Astrocyte (in vitro differentiated cells and primary cell): ENCODE results near the gene KCNQ1OT1. TPM values are rescaled to one million over a fixed set of nuclear protein-coding genes. Genes with fewer than 3 reads are reported as not detected.

ENCODE experiments used
- DNase-seq: peaks from one replicate; pipeline ENCODE4 v3.0.0-alpha.2; 2010; ENCODE audit warnings: low read depth
- FAIRE-seq: peaks from 2 replicates; lab custom pipeline; 2011; peaks lifted over from hg19 to GRCh38; lab: Jason Lieb, UNC
- H2AFZ ChIP-seq: 2 replicates; pipeline ENCODE4 v1.6.0; 2012; ENCODE audit warnings: low read depth, low read length, inconsistent platforms
- H3K27ac ChIP-seq: 2 replicates; pipeline ENCODE4 v1.5.1; 2011; ENCODE audit warnings: low read depth, low read length, inconsistent platforms
- H3K27me3 ChIP-seq: 2 replicates; pipeline ENCODE4 v1.6.0; 2011; ENCODE audit warnings: low read length, inconsistent platforms; ENCODE audit not compliant: insufficient read depth
- H3K36me3 ChIP-seq: 2 replicates; pipeline ENCODE4 v1.5.1; 2011; ENCODE audit warnings: low read length, inconsistent platforms; ENCODE audit not compliant: insufficient read depth
- H3K4me1 ChIP-seq: 2 replicates; pipeline ENCODE4 v1.5.1; 2011; ENCODE audit warnings: low read length, inconsistent platforms; ENCODE audit not compliant: insufficient read depth
- H3K4me2 ChIP-seq: 2 replicates; pipeline ENCODE4 v1.6.0; 2012; ENCODE audit warnings: low read length, inconsistent platforms
- H3K4me3 ChIP-seq: 2 replicates; pipeline ENCODE4 v1.5.1; 2011; ENCODE audit warnings: low read depth, mild to moderate bottlenecking, low read length, inconsistent platforms; ENCODE audit not compliant: insufficient read depth
- H3K79me2 ChIP-seq: 2 replicates; pipeline ENCODE4 v1.6.0; 2012; ENCODE audit warnings: mild to moderate bottlenecking, low read length, inconsistent platforms; ENCODE audit not compliant: insufficient read depth
- H3K9ac ChIP-seq: 2 replicates; pipeline ENCODE4 v1.6.0; 2012; ENCODE audit warnings: mild to moderate bottlenecking, low read length, inconsistent platforms
- H3K9me3 ChIP-seq: 2 replicates; pipeline ENCODE4 v1.5.1; 2012; ENCODE audit warnings: low read depth, mild to moderate bottlenecking, low read length, inconsistent platforms; ENCODE audit not compliant: insufficient read depth
- H4K20me1 ChIP-seq: 2 replicates; pipeline ENCODE4 v1.6.0; 2012; ENCODE audit warnings: low read length, inconsistent platforms; ENCODE audit not compliant: insufficient read depth
- H3K27ac Mint-ChIP-seq: one replicate; pipeline ENCODE4 v1.8.0; 2021; ENCODE audit warnings: mild to moderate bottlenecking, mixed read lengths; ENCODE audit not compliant: unreplicated experiment
- H3K27me3 Mint-ChIP-seq: one replicate; pipeline ENCODE4 v1.8.0; 2021; ENCODE audit warnings: low read depth, mixed read lengths; ENCODE audit not compliant: unreplicated experiment
- H3K36me3 Mint-ChIP-seq: one replicate; pipeline ENCODE4 v1.8.0; 2021; ENCODE audit warnings: low read depth, mixed read lengths; ENCODE audit not compliant: unreplicated experiment
- H3K4me1 Mint-ChIP-seq: one replicate; pipeline ENCODE4 v1.8.0; 2021; ENCODE audit warnings: low read depth, mixed read lengths; ENCODE audit not compliant: unreplicated experiment
- H3K4me3 Mint-ChIP-seq: one replicate; pipeline ENCODE4 v1.8.0; 2021; ENCODE audit warnings: mild to moderate bottlenecking, moderate library complexity, mixed read lengths; ENCODE audit not compliant: unreplicated experiment
- H3K9me3 Mint-ChIP-seq: one replicate; pipeline ENCODE4 v1.8.0; 2021; ENCODE audit warnings: mild to moderate bottlenecking, mixed read lengths; ENCODE audit not compliant: unreplicated experiment
- CTCF ChIP-seq: IDR thresholded peaks from 2 replicates; pipeline ENCODE4 v1.5.1; 2011; ENCODE audit warnings: low read depth, mild to moderate bottlenecking, inconsistent platforms, low read length, moderate library complexity; ENCODE audit not compliant: insufficient read depth
- EZH2 ChIP-seq: IDR thresholded peaks from 2 replicates; pipeline ENCODE4 v1.6.1; 2012; ENCODE audit warnings: mild to moderate bottlenecking, low read length, inconsistent platforms; ENCODE audit not compliant: insufficient read depth
- total RNA-seq: library from RNA; stranded (reverse); gene quantifications from 2 replicates; pipeline ENCODE4 v1.2.1, GENCODE V29; 2021

The KCNQ1OT1 gene
- total RNA-seq, 1 donor from 2014 or later, result 2.5 TPM

DNA sequence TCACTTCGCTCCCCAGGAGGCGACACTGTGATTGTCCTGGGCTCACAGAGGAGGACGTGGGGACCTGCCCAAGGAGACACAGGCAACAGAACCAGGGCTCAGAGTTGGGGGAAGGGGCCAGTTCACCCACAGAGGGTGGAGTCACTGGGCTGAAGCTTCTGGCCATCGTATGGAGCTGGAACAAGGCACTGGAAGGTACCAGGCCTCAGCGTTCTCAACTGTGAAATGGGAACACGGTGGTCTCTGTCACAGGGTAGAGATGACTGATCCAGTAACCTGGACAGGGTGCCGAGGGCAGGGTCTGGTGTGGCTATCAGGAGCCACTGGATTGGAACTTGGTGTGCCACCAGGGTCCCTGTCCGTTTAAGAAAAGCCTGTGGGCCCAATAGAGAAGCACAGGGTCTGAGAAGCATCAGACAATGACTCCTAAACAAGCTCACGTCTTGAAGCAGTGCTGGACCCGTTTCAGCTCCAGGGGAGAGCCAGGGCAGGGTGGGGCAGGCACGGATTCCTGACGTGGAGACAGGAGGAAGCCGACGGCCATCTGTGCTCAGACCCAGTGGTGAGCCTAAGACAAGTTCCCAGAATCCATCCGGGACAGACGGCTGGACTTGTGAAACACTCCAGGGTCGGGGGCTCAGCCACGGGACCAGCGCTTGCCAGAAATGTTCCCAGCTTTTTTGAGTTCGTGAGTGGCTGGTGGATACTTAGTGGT lies 25.0 kb upstream of the KCNQ1OT1 start:
- Histone ChIP-seq H3K9ac (no peak overlapping the region), H3K4me2 (no peak overlapping the region), H3K9me3 (peaks cover 9% of the 10 kb centered on the region), H4K20me1 (no peaks in the 10 kb centered on the region), H3K36me3 (no peaks in the 10 kb centered on the region), H3K79me2 (no peaks in the 10 kb centered on the region), H3K4me1 (peaks cover 3% of the 10 kb centered on the region), H3K27ac (no peak overlapping the region), H3K27me3 (peaks cover 19% of the 10 kb centered on the region), H2AFZ (no peak overlapping the region), H3K4me3 (no peak overlapping the region)
- Mint-ChIP-seq H3K9me3 (no peaks in the 10 kb centered on the region), H3K27me3 (peaks cover 74% of the 10 kb centered on the region), H3K4me1 (no peaks in the 10 kb centered on the region), H3K36me3 (peaks cover 4% of the 10 kb centered on the region), H3K4me3 (no peak overlapping the region), H3K27ac (no peak overlapping the region)
- TF ChIP-seq EZH2 (no peak), CTCF (no peak)
- DNase-seq (peak; percentile 13), FAIRE-seq (no peak)

DNA sequence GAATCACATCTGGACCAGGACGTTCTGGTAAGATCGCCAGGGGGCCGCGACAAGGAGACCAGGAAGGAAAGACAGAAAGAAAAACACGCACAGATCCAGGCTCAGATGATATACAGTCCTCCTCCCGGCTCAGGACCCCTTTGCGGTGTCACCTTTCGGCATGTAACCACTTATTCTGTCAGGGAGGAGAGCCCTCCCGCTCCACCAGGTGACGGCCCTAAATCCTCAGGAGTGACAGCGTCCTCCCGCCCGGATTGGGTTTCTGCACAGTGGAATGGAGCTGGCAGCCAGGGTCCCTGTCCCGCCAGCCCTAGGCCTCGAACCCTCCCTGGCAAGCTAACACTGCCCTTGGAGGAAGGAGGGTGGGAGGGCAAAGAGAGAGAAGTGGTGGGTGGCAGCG lies 24.3 kb upstream of the KCNQ1OT1 start:
- DNase-seq (no peak), FAIRE-seq (no peak)
- Histone ChIP-seq H3K4me3 (no peak overlapping the region), H3K9me3 (peaks cover 9% of the 10 kb centered on the region), H3K4me1 (peaks cover 3% of the 10 kb centered on the region), H3K79me2 (no peaks in the 10 kb centered on the region), H3K36me3 (no peaks in the 10 kb centered on the region), H3K27me3 (peaks cover 19% of the 10 kb centered on the region), H2AFZ (no peak overlapping the region), H4K20me1 (no peaks in the 10 kb centered on the region), H3K27ac (no peak overlapping the region), H3K4me2 (no peak overlapping the region), H3K9ac (no peak overlapping the region)
- Mint-ChIP-seq H3K9me3 (no peaks in the 10 kb centered on the region), H3K4me1 (no peaks in the 10 kb centered on the region), H3K4me3 (no peak overlapping the region), H3K36me3 (peaks cover 4% of the 10 kb centered on the region), H3K27ac (no peak overlapping the region), H3K27me3 (peaks cover 76% of the 10 kb centered on the region)
- TF ChIP-seq CTCF (no peak), EZH2 (no peak)

DNA sequence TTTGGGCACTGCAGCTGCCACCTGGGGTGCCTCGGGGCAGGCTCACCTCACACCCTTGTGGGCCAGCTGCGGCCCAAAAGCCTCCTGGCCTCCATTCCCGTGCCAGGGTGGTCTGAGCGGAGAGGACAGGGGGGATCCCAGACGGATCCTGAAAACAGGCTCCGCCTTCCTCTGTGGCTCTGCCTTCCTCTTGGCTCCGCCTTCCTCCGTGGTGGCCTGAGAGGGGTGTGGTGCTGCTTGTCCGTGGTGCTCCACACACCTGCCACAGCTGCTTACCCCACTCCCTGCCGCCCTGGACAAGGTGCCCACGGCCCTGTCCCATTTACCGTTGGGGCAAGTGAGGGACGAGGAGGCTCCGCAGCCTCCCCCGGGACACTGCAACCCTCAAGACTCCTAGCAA lies 23.2 kb upstream of the KCNQ1OT1 start:
- no peak overlapping the region for H3K4me3 Mint-ChIP-seq
- Histone ChIP-seq H3K9me3 (peaks cover 9% of the 10 kb centered on the region), H3K27me3 (peaks cover 19% of the 10 kb centered on the region), H3K79me2 (no peaks in the 10 kb centered on the region), H3K27ac (no peak overlapping the region), H3K36me3 (no peaks in the 10 kb centered on the region), H3K4me2 (no peak overlapping the region), H2AFZ (no peak overlapping the region), H3K4me3 (no peak overlapping the region), H3K9ac (no peak overlapping the region), H4K20me1 (no peaks in the 10 kb centered on the region), H3K4me1 (peaks cover 3% of the 10 kb centered on the region)
- DNase-seq (no peak), FAIRE-seq (no peak)
- H3K4me1 Mint-ChIP-seq, result no peaks in the 10 kb centered on the region
- H3K9me3 Mint-ChIP-seq, result no peaks in the 10 kb centered on the region
- H3K27ac Mint-ChIP-seq, result no peak overlapping the region
- no peak for TF ChIP-seq CTCF
- TF ChIP-seq EZH2, result no peak
- peaks cover 4% of the 10 kb centered on the region for H3K36me3 Mint-ChIP-seq
- H3K27me3 Mint-ChIP-seq, result peaks cover 82% of the 10 kb centered on the region
